Bone marrow (tissue), 2 donors: ENCODE data around the gene ATG7.

ENCODE experiments used
- DNase-seq, 2 donors: peaks; one replicate each; lab custom pipeline; 2025; lab: John Stamatoyannopoulos, UW

Gene ATG7

GRCh38 chr3:11556851-11557644 is 284.9 kb downstream of the ATG7 start:
- no peak for DNase-seq

- no peak for DNase-seq
Observed at GRCh38 chr3:11558002-11558401, 285.8 kb downstream of the ATG7 start.

GRCh38 chr3:11558411-11558903 is 286.3 kb downstream of the ATG7 start:
- no peak for DNase-seq

- no peak for DNase-seq
Observed at GRCh38 chr3:11558918-11559815, 287.0 kb downstream of the ATG7 start.

- no peak for DNase-seq
Observed at GRCh38 chr3:11559816-11560633, 287.8 kb downstream of the ATG7 start.

GRCh38 chr3:11560746-11561145 is 288.5 kb downstream of the ATG7 start:
- no peak for DNase-seq

GRCh38 chr3:11562277-11562881 is 290.2 kb downstream of the ATG7 start:
- no peak for DNase-seq

- DNase-seq: no peak
Observed at GRCh38 chr3:11563159-11563864, 291.1 kb downstream of the ATG7 start.

GRCh38 chr3:11563865-11564185 is 291.6 kb downstream of the ATG7 start:
- DNase-seq: no peak

GRCh38 chr3:11564577-11565001 is 292.4 kb downstream of the ATG7 start:
- DNase-seq: no peak

- DNase-seq: no peak
Observed at GRCh38 chr3:11565072-11565471, 292.9 kb downstream of the ATG7 start.

- DNase-seq: no peak
Observed at GRCh38 chr3:11565492-11565891, 293.3 kb downstream of the ATG7 start.

GRCh38 chr3:11565932-11566331 is 293.7 kb downstream of the ATG7 start:
- no peak for DNase-seq

GRCh38 chr3:11566478-11566877 is 294.3 kb downstream of the ATG7 start:
- no peak for DNase-seq

GRCh38 chr3:11566916-11567315 is 294.7 kb downstream of the ATG7 start:
- no peak for DNase-seq

GRCh38 chr3:11567516-11568467 is 295.6 kb downstream of the ATG7 start:
- no peak for DNase-seq

- DNase-seq: no peak
Observed at GRCh38 chr3:11568503-11569155, 296.4 kb downstream of the ATG7 start.

- no peak for DNase-seq
Observed at GRCh38 chr3:11569156-11569741, 297.1 kb downstream of the ATG7 start.

- DNase-seq: no peak
Observed at GRCh38 chr3:11570251-11570650, 298.1 kb downstream of the ATG7 start.
